BJ (cell line): ENCODE measurements around the gene GNS. TPM values are rescaled to one million over a fixed set of nuclear protein-coding genes. Genes with fewer than 3 reads are reported as not detected.

ENCODE experiments used
- CTCF ChIA-PET: fragments of 350-600 bp; formaldehyde crosslinking; extraction: SDS; loops from one replicate; lab custom pipeline; 2021; ENCODE audit warnings: antibody characterized with exemption, inconsistent platforms; lab: Yijun Ruan, JAX
- POLR2A ChIA-PET: fragments of 300-600 bp; sonication (Branson Sonifier 250); formaldehyde crosslinking; extraction: SDS; loops from one replicate; lab custom pipeline; 2021; ENCODE audit warnings: antibody characterized with exemption; lab: Charles Lee
- DNase-seq: peaks from one replicate; pipeline ENCODE4 v3.0.0-alpha.2; 2011; ENCODE audit warnings: low read depth
- H3K27me3 ChIP-seq: 2 replicates; pipeline ENCODE4 v1.6.0; 2011; ENCODE audit warnings: low read length; ENCODE audit not compliant: control insufficient read depth, insufficient read depth
- H3K36me3 ChIP-seq: 2 replicates; pipeline ENCODE4 v1.5.1; 2011; ENCODE audit warnings: low read length; ENCODE audit not compliant: control insufficient read depth, insufficient read depth
- H3K4me3 ChIP-seq: 2 replicates; pipeline ENCODE4 v1.5.1; 2011; ENCODE audit warnings: low read depth, mild to moderate bottlenecking, control low read depth, low read length
- CTCF ChIP-seq: IDR thresholded peaks from 2 replicates; pipeline ENCODE4 v1.5.1; 2011; ENCODE audit warnings: low read depth, mild to moderate bottlenecking, control low read depth, inconsistent platforms, low read length, moderate library complexity; ENCODE audit not compliant: insufficient read depth
- polyA plus RNA-seq: library from polyadenylated mRNA; depleted of rRNA; stranded (reverse); fragments of >200 nt; gene quantifications from 2 replicates; pipeline ENCODE4 v1.2.3, GENCODE V29; 2011

Gene GNS
- polyA plus RNA-seq, 1 experiment, result 100 TPM

GRCh38 chr12:64767495-64767894 is 8.3 kb upstream of the GNS start:
- POLR2A ChIA-PET, result no interaction called here
- H3K4me3 ChIP-seq, result no peak overlapping the region
- no peak for TF ChIP-seq CTCF
- H3K27me3 ChIP-seq, result peaks cover 2% of the 10 kb centered on the region; the same call in 1 of the 2 replicates
- no peaks in the 10 kb centered on the region for H3K36me3 ChIP-seq
- no peak for DNase-seq
- CTCF ChIA-PET, result no interaction called here

- no peak for DNase-seq
- H3K27me3 ChIP-seq, result no peaks in the 10 kb centered on the region
- no peak for TF ChIP-seq CTCF
- POLR2A ChIA-PET, result no interaction called here
- CTCF ChIA-PET, result interaction anchor here (0.8 kb wide), 1 partner anchor 19 kb away, joined by 3 read pairs; no protein-coding TSS in a partner anchor
- H3K36me3 ChIP-seq, result no peaks in the 10 kb centered on the region
- H3K4me3 ChIP-seq, result no peak overlapping the region
These were observed 1.8 kb upstream of the GNS start for GRCh38 chr12:64760808-64761573.

- no peaks in the 10 kb centered on the region for H3K27me3 ChIP-seq
- CTCF ChIA-PET, result no interaction called here
- no peak overlapping the region for H3K4me3 ChIP-seq
- POLR2A ChIA-PET, result interaction anchor here (0.6 kb wide), 1 partner anchor 12 kb away, joined by 3 read pairs; no protein-coding TSS in a partner anchor
- no peak for TF ChIP-seq CTCF
- DNase-seq, result no peak
- no peaks in the 10 kb centered on the region for H3K36me3 ChIP-seq
These were observed 1.4 kb downstream of the GNS start for GRCh38 chr12:64757771-64758170.

GRCh38 chr12:64756376-64756775 is 2.8 kb downstream of the GNS start:
- H3K36me3 ChIP-seq, result no peaks in the 10 kb centered on the region
- H3K4me3 ChIP-seq, result no peak overlapping the region
- CTCF ChIA-PET, result no interaction called here
- POLR2A ChIA-PET, result no interaction called here
- no peaks in the 10 kb centered on the region for H3K27me3 ChIP-seq
- TF ChIP-seq CTCF, result no peak
- DNase-seq, result no peak

GRCh38 chr12:64753427-64753826 is 5.8 kb downstream of the GNS start:
- Histone ChIP-seq H3K27me3 (no peaks in the 10 kb centered on the region), H3K4me3 (no peak overlapping the region), H3K36me3 (peaks cover 2% of the 10 kb centered on the region; the same call in 1 of the 2 replicates)
- TF ChIP-seq CTCF, result no peak
- no peak for DNase-seq
- ChIA-PET CTCF (no interaction called here), POLR2A (no interaction called here)
